ENCODE data around the gene CDCA8. TPM values are rescaled to one million over a fixed set of nuclear protein-coding genes. Genes with fewer than 3 reads are reported as not detected.
A peak's percentile ranks its signal among the peaks of the same experiment; 100 is the strongest.

The CDCA8 gene
- total and polyA plus RNA-seq, 7 donors = under 0.01 to 21.4 (median 2.7) TPM; not detected in 1

- 5 to 26% methylated on average over 11 of the region's 11 CpGs for WGBS, 2 donors
- peak overlapping the region in 2 of 4 donors; percentile 33 to 36 for H3K4me3 ChIP-seq
- TF ChIP-seq CTCF (IDR thresholded peaks at IDR 0.05) (no peak), POLR2A (IDR thresholded peaks at IDR 0.05) (no peak), EP300 (IDR thresholded peaks at IDR 0.05) (no peak), POLR2AphosphoS5 (IDR thresholded peaks at IDR 0.05) (no peak)
- H3K27ac ChIP-seq = no peak overlapping the region
- peaks cover 19 to 94% (median 42%) of the 10 kb centered on the region in 3 donors for H3K27me3 ChIP-seq
- no peak for DNase-seq
- intact Hi-C loops (cut with DNase I) = no loop called here
- peaks cover 0 to 11% (median 6%) of the 10 kb centered on the region in 4 donors for H3K4me1 ChIP-seq
- H3K9me3 ChIP-seq = no peaks in the 10 kb centered on the region
- H3K36me3 ChIP-seq = no peaks in the 10 kb centered on the region
Observed at GRCh38 chr1:37752213-37752582, 59.9 kb downstream of the CDCA8 start.

GRCh38 chr1:37752583-37753471 lies 60.5 kb downstream of the CDCA8 start:
- no peak for DNase-seq
- H3K4me3 ChIP-seq = peak overlapping the region in 3 of 4 donors; percentile 33 to 36 (median 35)
- TF ChIP-seq EP300 (IDR thresholded peaks at IDR 0.05) (no peak), CTCF (IDR thresholded peaks at IDR 0.05) (no peak), POLR2AphosphoS5 (IDR thresholded peaks at IDR 0.05) (no peak), POLR2A (IDR thresholded peaks at IDR 0.05) (no peak)
- peaks cover 0 to 11% (median 6%) of the 10 kb centered on the region in 4 donors for H3K4me1 ChIP-seq
- intact Hi-C loops (cut with DNase I) = no loop called here
- 1 to 2% methylated on average over 105 of the region's 105 CpGs for WGBS, 2 donors
- H3K27ac ChIP-seq = no peak overlapping the region
- peaks cover 19 to 92% (median 42%) of the 10 kb centered on the region in 3 donors for H3K27me3 ChIP-seq
- H3K36me3 ChIP-seq = no peaks in the 10 kb centered on the region
- H3K9me3 ChIP-seq = no peaks in the 10 kb centered on the region

- Histone ChIP-seq H3K4me3 (no peak overlapping the region), H3K27me3 (peaks cover 19 to 93% (median 42%) of the 10 kb centered on the region in 3 donors), H3K4me1 (peaks cover 0 to 11% (median 6%) of the 10 kb centered on the region in 4 donors), H3K9me3 (no peaks in the 10 kb centered on the region), H3K27ac (no peak overlapping the region), H3K36me3 (no peaks in the 10 kb centered on the region)
- TF ChIP-seq CTCF (IDR thresholded peaks at IDR 0.05) = no peak
- TF ChIP-seq POLR2A (IDR thresholded peaks at IDR 0.05) = no peak
- no peak for TF ChIP-seq EP300 (IDR thresholded peaks at IDR 0.05)
- TF ChIP-seq POLR2AphosphoS5 (IDR thresholded peaks at IDR 0.05) = no peak
- WGBS, 2 donors = 4 to 6% methylated on average over 52 of the region's 52 CpGs
- DNase-seq = no peak
- intact Hi-C loops (cut with DNase I) = no loop called here
Observed at GRCh38 chr1:37753473-37754321, 61.4 kb downstream of the CDCA8 start.

GRCh38 chr1:37755290-37755689 lies 63.0 kb downstream of the CDCA8 start:
- intact Hi-C loops (cut with DNase I) = no loop called here

More at GRCh38 chr1:37755290-37755689, 63.0 kb downstream of the CDCA8 start:
- TF ChIP-seq CTCF (IDR thresholded peaks at IDR 0.05) (no peak), POLR2A (IDR thresholded peaks at IDR 0.05) (no peak), POLR2AphosphoS5 (IDR thresholded peaks at IDR 0.05) (no peak), EP300 (IDR thresholded peaks at IDR 0.05) (no peak)
- peaks cover 19 to 93% (median 34%) of the 10 kb centered on the region in 3 donors for H3K27me3 ChIP-seq
- no peaks in the 10 kb centered on the region for H3K36me3 ChIP-seq
- no peaks in the 10 kb centered on the region for H3K9me3 ChIP-seq
- no peak for DNase-seq
- peaks cover 0 to 11% (median 6%) of the 10 kb centered on the region in 4 donors for H3K4me1 ChIP-seq
- WGBS, 2 donors = 81% methylated on average over 1 of the region's 1 CpG
- no peak overlapping the region for H3K4me3 ChIP-seq
- no peak overlapping the region for H3K27ac ChIP-seq
